SIG-M5 treated with dmso at 0.1 percent for 504 hours (cell line): Measurements from ENCODE around the gene FLNB.
"Not testable (repeated sequence)": the region's sequence is repeated elsewhere in the genome, so short reads cannot be mapped to it uniquely, and the experiment has no call there.

Source experiments
- DNase-seq: peaks from one replicate; lab custom pipeline; 2025; ENCODE audit not compliant: unreplicated experiment; lab: John Stamatoyannopoulos, UW

FLNB gene

DNA sequence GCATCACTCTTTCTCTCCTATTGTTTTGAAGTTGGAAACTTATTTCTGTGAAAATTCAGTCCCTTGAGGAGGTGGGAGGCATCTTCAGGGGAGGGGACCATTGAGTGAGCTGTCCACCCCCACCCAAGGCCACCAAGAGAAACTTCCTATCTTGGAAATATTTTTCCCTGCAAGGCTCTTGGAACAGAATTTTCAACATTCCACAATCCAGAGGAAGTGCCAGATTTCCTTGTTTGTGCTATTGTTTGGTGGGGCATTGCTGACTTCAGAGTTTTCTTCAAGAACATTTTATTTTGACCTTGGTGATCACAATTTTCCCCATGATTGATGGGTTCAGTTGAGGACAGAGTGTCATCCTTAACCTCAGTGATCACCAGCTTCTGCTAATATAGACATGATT is 190.6 kb downstream of the FLNB start:
- DNase-seq, result no peak

DNA sequence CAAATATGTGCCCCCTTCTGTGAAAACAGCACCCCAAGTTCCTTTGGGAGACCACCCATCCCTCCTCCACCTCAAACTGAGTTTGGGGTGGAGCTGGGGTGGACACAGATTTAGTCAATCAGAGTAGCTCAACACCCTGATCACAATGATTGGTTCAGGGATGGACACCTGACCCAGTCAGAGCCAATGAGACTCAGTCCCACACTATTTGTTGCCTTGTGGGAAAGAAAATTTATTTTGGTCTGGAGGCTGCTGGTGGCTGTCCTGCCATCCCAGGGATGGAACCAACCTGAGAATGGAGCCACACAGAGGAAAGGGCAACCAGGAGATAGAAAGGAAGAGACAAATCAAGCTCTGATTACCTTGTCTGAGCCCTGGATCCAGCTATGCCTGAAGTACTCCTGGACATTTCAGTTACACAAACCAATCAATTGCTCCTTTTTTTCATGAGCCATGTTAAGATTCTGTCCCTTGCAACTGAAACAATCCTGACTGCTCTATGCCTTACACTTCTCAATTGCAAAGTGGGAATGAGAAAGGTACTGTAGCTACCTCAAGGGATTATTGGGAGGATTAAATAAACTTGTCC is 192.0 kb downstream of the FLNB start:
- no peak for DNase-seq

DNA sequence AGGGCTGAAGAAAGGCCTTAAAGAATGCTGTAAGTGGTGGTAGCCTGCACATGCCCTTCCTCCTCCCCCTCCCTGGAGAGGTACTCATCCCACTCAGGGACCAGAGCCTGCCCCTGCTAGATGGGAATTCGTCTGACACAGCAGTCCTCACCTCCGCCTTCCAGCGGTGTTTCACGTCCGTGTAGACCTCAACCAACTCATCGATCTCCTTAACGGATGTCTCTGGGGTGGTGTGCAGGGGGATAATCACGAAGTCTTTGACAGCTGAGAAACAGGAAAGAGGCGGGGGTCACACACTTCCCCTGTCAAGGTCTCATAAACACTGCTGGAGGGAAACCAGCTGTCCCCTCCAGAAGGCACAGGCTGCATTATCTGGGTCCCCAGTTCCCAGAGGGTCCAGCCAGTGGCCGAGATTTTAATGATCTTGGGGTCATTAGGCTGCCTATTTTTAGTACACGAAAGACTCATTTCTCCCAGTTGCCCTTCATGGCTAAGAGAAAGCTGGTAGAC is 192.7 kb downstream of the FLNB start:
- DNase-seq, result no peak

DNA sequence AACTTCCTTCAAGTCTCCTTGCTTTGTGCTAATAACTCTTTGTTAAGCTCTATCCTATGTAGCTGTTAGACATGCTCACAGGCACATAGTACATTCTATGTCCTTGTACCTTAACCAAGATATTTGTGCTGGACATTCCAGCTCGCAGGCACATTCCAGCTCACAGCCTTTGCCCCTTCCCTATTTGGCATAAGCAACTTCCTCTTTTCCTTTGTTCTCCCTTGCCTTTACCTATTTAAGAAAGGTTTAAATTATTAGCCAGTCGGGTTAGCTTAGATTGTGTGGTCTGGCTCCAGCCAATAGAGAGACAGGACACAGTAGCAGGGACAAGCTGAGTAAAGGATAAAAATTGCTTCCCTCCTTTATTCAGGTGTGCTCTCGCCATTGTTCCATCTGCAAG is 193.2 kb downstream of the FLNB start:
- DNase-seq, result not testable (repeated sequence)

DNA sequence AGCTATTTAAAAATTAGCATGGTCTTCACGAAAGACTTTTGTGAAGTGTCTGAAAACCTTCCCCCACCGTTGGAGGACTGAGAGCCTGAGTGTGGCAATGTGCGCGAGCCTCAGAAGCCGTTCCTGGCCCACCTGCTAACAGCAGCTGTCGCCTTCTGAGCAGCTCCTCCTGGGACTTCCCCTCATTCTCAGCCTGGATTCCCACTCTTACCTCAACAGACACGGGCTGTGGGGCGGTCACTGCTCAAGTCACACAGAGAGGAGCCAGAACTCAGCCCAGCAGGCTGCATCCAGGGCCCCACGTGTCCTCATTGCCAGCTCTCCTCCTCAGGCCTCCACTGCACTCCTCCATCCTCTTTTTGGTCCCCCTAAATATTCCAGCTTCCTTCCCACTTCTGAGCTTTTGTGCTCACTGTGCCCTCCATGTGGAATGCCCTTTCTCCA is 194.7 kb downstream of the FLNB start:
- no peak for DNase-seq

DNA sequence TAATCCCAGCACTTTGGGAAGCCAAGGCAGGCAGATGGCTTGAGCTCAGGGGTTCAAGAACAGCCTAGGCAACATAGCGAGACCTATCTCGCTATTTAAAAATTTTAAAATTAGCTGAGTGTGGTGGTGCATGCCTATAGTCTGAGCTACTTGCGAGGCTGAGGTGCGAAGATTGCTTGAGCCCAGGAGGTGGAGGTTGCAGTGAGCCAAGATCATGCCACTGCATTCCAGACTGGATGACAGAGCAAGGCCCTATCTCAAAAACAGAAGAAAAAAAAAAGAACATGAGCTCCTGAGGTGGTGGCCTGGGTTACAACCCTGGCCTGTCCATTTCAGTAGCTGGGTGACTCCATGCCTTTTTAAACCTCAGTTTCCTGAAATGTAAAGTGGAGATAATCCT is 195.3 kb downstream of the FLNB start:
- no peak for DNase-seq

DNA sequence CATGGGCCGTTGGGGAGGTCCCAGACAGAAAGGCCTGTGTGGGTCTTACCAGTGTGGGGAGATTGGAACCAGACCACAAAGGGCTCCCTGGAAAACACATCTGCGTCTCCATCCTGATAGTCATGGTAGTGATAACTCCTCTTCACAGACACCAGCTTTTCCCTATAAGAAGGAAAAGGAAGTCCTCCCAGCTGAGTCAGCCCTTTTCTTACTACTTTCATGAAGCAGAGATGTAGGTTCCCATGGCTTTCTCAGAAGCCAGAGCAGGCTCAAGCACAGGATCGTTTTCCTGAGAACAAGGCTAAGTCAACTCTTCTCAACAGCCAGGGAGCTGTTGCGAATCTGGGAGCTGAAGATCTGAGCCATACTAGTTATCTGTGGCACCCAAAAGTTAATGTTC is 196.5 kb downstream of the FLNB start:
- DNase-seq, result no peak

DNA sequence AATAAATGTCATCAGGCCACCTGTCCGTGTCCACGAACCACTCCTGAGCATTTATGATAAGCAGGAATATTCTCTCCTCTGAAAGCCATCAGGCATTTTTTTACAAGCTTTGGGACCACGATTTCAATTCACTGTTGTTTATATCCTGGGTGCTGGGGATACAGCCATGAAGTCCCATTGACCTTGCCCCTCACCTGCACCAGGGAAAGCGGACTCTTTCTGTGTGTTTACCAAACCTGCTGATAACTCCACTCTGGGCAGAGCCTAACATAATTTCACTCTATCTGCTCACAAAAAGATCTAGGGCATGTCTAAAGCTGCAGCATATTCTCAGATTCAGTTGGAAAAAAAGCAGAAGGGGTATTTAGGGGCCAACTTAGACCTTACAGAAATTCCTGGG is 197.8 kb downstream of the FLNB start:
- DNase-seq, result no peak

DNA sequence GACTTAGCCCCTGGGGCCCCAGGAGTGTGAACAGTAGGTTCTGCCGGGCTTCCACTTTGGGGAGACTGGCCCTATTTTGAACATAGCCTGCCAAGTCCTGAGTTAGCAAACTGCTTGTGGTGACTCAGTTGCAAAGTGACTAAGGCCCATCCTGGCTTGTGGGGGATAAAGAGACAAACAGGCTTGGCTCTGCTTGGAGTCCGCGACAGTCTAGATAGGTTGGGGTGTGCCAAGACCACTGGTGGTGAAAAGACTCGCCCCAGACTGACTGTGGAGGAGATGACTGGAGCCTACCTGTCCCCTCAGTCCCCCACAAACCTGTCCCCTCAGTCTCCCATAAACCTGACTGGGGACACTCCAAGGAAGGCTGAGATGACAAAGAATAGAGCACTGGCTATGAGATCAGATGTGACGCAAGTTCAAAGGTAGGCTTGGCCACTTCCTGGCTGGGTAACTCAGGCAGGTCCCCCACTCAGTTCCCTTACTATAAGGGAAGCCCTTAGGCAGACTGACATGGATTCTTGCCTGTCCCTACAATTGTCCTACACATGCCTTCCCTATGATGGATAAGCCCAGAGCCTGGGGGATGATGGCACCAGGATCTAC is 198.3 kb downstream of the FLNB start:
- DNase-seq, result no peak

DNA sequence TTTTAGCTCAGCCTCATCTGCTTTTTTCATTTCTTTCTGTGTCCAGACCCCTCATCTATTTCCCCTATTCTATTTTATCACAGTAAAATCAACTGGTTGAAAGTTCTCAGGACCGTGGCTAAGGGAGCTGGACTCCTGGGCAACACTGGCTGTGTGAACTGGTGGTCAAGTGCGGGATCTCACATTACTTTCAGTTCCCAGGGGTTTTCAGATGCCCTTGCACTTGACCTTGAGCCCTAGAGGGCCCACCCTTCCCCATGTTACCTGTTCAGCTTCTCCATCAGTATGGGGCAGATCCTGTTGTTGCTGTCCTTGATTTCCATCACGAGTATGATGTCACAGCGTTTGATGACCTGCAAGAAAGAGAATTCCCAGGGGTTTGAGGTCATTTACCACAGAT is 199.7 kb downstream of the FLNB start:
- no peak for DNase-seq

DNA sequence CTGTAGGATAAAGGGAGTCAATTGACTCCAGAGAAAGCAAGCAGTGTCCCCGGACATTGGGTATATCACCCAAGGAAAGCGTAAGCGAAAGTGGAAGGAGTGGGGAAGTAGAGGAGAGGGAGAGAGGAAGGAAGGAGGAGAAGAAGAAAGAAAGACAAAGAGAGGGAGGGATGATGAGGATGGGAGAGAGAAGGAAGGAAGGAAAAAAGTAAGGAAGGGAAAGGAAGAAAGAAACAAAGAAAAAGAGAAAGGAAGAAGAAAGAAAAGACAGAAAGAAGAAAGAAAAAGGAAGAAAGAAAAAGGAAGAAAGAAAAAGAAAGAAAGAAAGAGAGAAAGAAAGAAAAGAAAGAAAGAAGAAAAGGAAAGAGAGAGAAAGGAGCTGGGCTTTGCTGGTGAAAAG is 201.7 kb downstream of the FLNB start:
- DNase-seq, result no peak

DNA sequence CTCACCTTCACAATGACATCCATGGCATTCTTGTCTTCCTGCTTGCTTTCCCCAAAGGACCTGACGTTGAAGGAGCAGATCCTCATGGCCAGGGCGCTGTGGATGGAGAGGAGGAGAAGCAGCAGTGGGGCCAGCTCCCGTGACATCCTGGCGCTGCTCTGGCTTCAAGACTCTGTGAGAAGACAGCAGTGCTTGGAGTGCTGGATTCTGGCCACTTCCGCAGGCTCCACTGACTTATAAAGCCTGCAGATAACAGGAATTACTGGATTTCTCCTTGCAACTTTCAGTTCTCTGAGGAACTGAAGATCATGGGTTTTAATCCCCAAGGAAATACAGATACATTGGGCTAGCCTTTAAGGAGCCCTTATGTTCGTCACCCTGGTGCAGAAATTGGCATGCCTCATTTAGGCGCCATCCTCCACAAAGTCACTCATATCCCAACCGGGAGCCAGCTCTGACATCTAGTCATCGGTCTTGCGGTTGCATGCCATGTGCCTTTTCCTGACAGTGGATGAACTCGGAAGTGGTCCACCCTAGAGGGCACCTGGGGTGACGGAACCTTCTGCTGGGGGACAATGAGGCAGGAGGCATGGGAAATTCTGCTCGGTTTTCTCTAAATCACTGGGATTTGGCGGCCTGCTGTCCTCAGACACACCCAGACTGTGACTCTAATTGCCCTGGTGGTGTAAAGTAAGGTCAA is 202.7 kb downstream of the FLNB start, which contains the start of gene DNASE1L3:
Gene DNASE1L3, minus strand, starts transcription at position 212 of the 700 bp plus-strand sequence. Its CDS starts 66 bp downstream, at position 146.
- DNase-seq, result no peak

DNA sequence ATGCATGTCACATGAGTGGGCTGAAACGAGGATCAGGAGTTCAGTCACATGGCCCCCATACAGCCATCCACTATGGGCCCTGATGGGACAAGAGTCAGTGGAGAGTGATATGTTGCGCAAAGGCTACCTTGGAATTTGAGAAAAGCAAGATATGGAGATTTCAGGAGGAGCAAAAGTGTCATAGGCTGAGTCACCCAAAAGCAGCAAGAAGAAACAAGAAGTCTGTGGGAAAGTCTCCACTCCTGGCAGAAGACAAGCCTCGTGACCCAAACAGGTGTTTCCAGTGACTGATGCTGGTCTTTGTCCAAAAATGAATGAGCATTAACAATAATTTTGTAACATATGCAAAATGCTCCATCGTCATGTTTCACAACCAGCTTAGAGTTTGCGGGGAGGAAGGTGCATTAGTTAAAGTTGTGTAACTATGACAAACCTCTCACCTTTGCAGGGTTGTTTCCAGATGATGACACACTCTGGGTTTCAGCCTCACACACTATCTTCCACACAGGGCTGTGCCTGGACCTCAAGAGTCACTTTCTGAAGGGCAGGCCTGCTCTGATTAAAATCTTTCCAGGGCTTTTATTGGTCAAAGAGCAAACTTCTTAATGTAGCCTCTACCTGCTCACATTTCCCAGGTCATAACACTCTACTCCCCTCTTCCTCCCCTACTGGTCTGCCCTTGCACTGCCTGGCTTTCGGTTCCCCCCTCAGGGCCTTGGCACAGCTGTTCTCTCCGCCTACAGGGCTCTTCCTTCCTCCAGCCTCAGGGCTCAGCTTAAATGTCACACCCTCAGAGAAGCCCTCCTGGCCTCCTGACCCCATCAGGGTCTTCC is 206.5 kb downstream of the FLNB start:
- DNase-seq, result peak; percentile 44

DNA sequence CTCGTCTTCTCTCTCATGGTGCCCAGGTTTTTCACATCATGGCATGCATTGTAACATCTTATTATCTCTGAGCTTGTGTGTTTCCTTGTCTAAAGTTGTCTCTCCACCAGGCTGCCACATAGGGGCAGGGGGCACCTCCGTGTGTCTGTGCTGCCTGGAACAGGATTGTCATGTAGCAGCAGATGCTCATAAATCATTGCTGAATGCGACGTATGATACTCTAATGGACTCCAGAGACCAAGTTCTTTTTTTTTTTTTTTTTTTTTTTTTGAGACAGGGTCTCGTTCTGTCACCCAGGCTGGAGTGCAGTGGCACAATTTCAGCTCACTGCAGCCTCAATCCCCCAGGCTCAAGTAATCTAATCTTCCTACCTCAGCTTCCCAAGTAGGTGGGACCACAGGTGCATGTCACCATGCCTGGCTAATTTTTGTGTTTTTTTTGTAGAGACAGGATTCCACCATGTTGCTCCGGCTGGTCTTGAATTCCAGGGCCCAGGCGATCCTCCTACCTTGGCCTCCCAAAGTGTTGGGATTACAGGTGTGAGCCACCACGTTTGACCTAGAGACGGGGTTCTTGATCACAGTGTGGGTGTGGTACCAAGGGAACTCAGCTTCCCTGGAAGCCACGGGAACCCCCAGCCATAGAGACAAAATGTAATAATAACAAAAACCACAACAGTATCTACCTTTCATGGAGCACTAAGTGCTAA is 207.2 kb downstream of the FLNB start:
- no peak for DNase-seq

DNA sequence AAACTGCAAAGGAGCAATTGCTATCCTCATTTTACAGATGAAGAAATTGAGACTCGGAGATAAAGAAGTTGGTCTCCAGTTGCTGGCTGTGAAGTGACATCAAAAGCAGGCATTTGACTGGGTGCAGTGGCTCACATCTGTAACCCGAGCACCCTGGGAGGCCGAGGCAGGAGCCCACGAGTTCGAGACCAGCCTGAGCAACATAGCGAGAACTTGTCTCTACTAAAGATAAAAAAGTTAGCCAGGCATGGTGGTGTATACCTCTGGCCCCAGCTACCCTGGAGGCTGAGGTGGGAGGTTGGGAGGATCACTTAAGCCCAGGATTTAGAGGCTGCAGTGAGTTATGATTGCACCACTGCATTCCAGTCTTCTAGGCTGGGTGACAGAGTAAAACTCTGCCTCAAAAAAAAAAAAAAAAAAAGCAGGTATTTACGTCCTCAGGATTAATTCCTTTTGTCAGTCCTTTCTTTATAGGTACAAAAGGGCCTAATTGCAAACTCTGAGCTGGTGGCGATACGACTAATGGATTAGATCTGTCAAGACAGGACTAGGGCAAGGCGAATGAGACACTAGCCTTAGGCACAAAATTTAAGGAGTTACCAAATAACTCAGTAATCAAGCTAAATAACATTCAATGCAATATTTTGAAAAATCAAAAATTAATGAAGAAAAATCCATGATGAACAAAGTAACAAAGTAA is 208.4 kb downstream of the FLNB start:
- no peak for DNase-seq

DNA sequence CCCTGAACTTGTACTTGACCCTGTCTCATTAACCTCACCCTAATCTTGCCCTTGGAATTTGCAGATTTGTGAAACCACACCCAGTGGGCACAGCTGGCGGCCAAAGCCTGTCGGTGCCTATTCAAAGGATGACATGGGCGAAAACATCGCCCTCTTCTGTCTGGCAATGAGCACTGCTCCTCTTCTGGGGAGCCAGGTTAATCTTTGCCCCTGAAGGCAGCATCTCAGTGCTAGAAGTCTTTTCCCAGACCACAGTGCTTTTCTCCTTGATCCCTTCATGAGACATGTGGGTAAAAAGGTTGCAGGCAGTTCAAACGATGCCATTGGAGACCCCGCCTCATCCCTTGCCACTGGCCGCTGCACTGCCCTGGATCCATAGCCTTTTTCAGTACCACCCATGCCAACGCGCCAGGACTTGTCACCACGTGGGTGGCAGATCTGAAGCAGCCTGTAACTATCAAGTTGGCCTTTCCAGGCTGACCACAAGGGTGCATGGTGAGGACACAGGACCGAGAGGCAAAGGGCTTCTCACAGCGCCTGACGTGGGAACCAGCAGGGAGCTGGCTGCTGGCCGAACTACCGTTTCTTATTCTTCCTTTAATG is 209.1 kb downstream of the FLNB start:
- peak; percentile 73 for DNase-seq

DNA sequence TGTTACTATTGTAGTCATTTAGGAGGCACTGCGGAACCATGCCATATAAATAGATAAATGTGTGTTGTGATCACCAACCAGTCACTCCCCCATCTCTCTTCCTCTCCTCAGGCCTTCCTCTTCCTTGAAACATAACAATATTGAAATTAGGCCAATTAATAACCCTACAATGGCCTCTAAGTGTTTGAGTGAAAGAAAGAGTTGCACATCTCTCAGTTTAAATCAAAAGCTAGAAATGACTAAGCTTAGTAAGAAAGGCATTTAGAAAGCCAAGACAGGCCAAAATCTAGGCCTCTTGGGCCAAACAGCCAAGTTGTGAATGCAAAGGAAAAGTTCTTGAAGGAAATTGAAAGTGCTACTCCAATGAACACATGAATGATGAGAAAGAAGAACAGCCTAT is 210.7 kb downstream of the FLNB start:
- no peak for DNase-seq
